Osteocyte (in vitro differentiated cells): ENCODE measurements around the gene NCK1. TPM values are rescaled to one million over a fixed set of nuclear protein-coding genes. Genes with fewer than 3 reads are reported as not detected.
"Not testable (repeated sequence)": the region's sequence is repeated elsewhere in the genome, so short reads cannot be mapped to it uniquely, and the experiment has no call there.

Experiments
- DNase-seq: peaks from one replicate; pipeline ENCODE4 v3.0.0; 2021; ENCODE audit warnings: mixed read lengths; ENCODE audit not compliant: unreplicated experiment; ENCODE audit errors: extremely low spot score
- H3K27ac Mint-ChIP-seq: one replicate; pipeline ENCODE4 v1.8.0; 2021; ENCODE audit warnings: mild to moderate bottlenecking, mixed read lengths; ENCODE audit not compliant: unreplicated experiment
- H3K27me3 Mint-ChIP-seq: one replicate; pipeline ENCODE4 v1.8.0; 2021; ENCODE audit warnings: mixed read lengths; ENCODE audit not compliant: unreplicated experiment
- H3K36me3 Mint-ChIP-seq: one replicate; pipeline ENCODE4 v1.8.0; 2021; ENCODE audit warnings: mixed read lengths; ENCODE audit not compliant: unreplicated experiment
- H3K4me1 Mint-ChIP-seq: one replicate; pipeline ENCODE4 v1.8.0; 2021; ENCODE audit warnings: mixed read lengths; ENCODE audit not compliant: unreplicated experiment
- H3K4me3 Mint-ChIP-seq: one replicate; pipeline ENCODE4 v1.8.0; 2021; ENCODE audit warnings: mild to moderate bottlenecking, moderate library complexity, mixed read lengths; ENCODE audit not compliant: unreplicated experiment
- H3K9me3 Mint-ChIP-seq: one replicate; pipeline ENCODE4 v1.8.0; 2021; ENCODE audit warnings: mixed read lengths; ENCODE audit not compliant: unreplicated experiment
- total RNA-seq: library from RNA; stranded (reverse); gene quantifications from 2 replicates; pipeline ENCODE4 v1.2.1, GENCODE V29; 2021
- TF ChIP-seq, protein P1 (sequence below): fragments of 200-600 bp; sonication (generic); IDR thresholded peaks from 2 replicates; pipeline ENCODE4 v1.5.0; 2021; ENCODE audit warnings: antibody characterized with exemption, mild to moderate bottlenecking, moderate library complexity

Gene NCK1
- total RNA-seq, 1 donor from 2014 or later: 38.6 TPM

DNA sequence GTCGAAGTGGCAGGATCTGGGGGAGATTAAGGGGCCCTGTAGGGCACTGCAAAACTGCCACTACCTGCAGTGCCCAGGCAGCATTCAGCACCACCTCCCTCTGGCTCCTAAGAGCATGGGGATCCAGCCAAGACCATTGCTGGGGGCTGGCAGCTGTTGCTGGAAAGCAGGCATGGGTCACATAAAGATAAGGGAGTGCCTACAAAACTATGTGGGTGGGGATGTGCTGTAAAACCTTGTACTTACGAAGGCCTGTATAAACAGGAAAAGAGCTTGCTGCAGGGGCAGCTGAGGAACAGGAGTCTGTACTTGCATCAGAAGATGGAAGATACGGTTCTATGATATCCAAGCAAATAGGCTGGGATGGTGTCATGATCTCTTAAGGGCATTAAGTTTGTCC, 122.8 kb downstream of the NCK1 start:
- Mint-ChIP-seq H3K4me1 (peaks cover 3% of the 10 kb centered on the region), H3K36me3 (no peaks in the 10 kb centered on the region), H3K27me3 (no peaks in the 10 kb centered on the region), H3K9me3 (no peaks in the 10 kb centered on the region), H3K27ac (no peak overlapping the region), H3K4me3 (no peak overlapping the region)
- DNase-seq: no peak
- TF ChIP-seq, protein P1, sequence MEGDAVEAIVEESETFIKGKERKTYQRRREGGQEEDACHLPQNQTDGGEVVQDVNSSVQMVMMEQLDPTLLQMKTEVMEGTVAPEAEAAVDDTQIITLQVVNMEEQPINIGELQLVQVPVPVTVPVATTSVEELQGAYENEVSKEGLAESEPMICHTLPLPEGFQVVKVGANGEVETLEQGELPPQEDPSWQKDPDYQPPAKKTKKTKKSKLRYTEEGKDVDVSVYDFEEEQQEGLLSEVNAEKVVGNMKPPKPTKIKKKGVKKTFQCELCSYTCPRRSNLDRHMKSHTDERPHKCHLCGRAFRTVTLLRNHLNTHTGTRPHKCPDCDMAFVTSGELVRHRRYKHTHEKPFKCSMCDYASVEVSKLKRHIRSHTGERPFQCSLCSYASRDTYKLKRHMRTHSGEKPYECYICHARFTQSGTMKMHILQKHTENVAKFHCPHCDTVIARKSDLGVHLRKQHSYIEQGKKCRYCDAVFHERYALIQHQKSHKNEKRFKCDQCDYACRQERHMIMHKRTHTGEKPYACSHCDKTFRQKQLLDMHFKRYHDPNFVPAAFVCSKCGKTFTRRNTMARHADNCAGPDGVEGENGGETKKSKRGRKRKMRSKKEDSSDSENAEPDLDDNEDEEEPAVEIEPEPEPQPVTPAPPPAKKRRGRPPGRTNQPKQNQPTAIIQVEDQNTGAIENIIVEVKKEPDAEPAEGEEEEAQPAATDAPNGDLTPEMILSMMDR: no peak

DNA sequence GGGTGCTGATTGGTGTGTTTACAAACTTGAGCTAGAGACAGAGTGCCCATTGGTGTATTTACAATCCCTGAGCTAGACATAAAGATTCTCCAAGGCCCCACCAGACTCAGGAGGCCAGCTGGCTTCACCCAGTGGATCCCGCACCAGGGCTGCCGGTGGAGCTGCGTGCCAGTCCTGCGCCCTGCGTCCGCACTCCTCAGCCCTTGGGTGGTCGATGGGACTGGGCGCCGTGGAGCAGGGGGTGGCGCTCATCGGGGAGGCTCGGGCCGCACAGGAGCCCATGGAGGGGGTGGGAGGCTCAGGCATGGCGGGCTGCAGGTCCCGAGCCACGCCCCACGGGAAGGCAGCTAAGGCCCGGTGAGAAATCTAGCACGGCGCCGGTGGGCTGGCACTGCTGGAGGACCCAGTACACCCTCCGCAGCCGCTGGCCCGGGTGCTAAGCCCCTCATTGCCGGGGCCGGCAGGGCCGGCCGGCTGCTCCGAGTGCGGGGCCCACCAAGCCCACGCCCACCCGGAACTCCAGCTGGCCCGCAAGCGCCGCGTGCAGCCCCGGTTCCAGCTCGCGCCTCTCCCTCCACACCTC, 125.5 kb downstream of the NCK1 start:
- not testable (repeated sequence) for H3K27me3 Mint-ChIP-seq, H3K4me3 Mint-ChIP-seq, H3K27ac Mint-ChIP-seq

DNA sequence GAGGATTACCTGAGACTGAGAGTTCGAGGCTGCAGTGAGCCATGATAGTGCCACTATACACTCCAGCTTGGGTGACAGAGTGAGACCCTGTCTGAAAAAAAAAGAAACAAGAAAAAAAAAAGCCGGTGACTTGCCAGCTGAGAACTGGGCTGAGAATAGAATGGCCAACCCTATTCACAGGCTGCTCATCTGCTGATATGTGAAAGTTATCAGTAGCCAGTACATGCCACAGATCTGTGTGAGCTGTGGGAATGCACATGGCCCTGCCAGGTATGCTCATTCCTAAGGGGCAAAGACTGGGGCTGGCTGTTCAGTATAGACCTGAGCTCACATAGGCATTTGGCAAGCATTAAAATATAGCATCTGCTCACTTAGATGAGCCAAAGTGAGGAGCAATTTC, 126.6 kb downstream of the NCK1 start:
- H3K27me3 Mint-ChIP-seq: no peaks in the 10 kb centered on the region
- no peaks in the 10 kb centered on the region for H3K9me3 Mint-ChIP-seq
- H3K27ac Mint-ChIP-seq: no peak overlapping the region
- DNase-seq: no peak
- H3K4me3 Mint-ChIP-seq: no peak overlapping the region
- H3K36me3 Mint-ChIP-seq: no peaks in the 10 kb centered on the region
- H3K4me1 Mint-ChIP-seq: peaks cover 3% of the 10 kb centered on the region
- TF ChIP-seq, protein P1: no peak

More for the DNA sequence above, 125.5 kb downstream of the NCK1 start:
- DNase-seq, H3K4me1 Mint-ChIP-seq, H3K36me3 Mint-ChIP-seq, H3K9me3 Mint-ChIP-seq: not testable (repeated sequence)

DNA sequence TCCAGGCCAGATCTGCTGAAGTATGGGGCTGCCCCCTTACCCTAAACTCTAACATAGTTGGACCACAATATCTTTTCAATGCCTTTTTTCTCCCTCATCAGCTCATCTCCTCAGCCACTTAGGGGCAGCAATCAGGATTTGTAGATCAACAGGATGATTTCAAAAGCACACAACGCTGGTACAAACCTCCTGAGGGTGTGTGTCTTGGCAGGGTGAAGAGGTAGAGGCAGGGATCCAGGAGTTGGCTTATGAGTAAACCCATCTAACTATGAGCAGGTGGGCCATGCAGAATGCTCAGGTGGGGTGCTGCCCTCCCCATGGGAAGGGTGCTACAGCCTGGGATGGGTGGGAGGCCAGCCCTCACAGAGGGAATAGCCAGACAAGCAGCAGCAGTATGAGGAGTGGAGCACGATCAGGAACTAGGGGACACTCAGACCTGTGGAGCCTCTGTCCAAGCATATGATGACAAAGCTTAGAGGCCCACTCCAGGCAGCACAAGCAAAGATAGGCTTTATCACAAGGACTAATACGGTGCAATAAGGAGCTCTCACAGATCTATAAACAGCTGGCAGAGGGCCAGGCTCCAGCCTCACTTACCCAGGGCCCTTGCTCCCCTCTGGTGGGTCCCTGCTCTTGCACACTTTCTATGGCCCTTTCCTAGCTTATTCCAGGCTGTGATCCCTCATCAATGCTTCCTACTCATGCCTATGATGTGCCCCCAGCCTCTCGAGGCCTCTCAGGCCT, 127.9 kb downstream of the NCK1 start:
- Mint-ChIP-seq H3K4me3 (no peak overlapping the region), H3K4me1 (peaks cover 7% of the 10 kb centered on the region), H3K27ac (no peak overlapping the region), H3K27me3 (no peaks in the 10 kb centered on the region), H3K36me3 (no peaks in the 10 kb centered on the region), H3K9me3 (no peaks in the 10 kb centered on the region)
- TF ChIP-seq, protein P1: no peak
- no peak for DNase-seq

DNA sequence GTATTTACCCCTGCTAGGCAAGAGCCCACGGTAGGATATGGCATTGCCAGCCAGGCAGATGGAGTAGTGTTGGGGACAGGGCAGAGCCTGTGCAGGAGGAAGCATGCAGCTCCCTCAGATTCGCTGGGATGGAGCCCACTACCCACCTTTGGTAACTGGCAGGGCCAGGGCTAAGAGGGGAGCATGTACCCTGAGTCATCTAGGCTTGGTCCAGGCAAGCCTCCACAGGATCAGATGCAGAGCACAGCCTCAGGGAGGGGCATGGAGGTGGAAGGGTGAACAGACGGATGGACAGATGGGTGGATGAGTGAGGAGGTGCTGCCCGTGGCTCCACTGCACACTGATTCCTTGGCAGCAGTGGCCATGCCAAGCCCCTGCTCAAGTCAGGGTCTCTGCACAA, 128.8 kb downstream of the NCK1 start:
- TF ChIP-seq, protein P1: no peak
- H3K4me1 Mint-ChIP-seq: peaks cover 10% of the 10 kb centered on the region

More for the DNA sequence above, 128.8 kb downstream of the NCK1 start:
- no peaks in the 10 kb centered on the region for H3K36me3 Mint-ChIP-seq
- H3K4me3 Mint-ChIP-seq: no peak overlapping the region
- H3K27me3 Mint-ChIP-seq: no peaks in the 10 kb centered on the region
- no peaks in the 10 kb centered on the region for H3K9me3 Mint-ChIP-seq
- DNase-seq: no peak
- H3K27ac Mint-ChIP-seq: no peak overlapping the region
